Neural cell (in vitro differentiated cells): ENCODE results near the gene C6orf163. TPM values are rescaled to one million over a fixed set of nuclear protein-coding genes. Genes with fewer than 3 reads are reported as not detected.
A peak's percentile ranks its signal among the peaks of the same experiment; 100 is the strongest.

Experiments
- H2AFZ ChIP-seq: fragments of 200-600, 300-800 bp; sonication (generic), shearing (Covaris generic); 2 replicates; pipeline ENCODE4 v1.6.0; 2014; ENCODE audit warnings: low read depth, mild to moderate bottlenecking, antibody characterized with exemption, low read length, moderate library complexity
- H3F3A ChIP-seq: fragments of 200-600 bp; shearing (Covaris generic); 2 replicates; pipeline ENCODE4 v1.6.1; 2016; ENCODE audit warnings: mild to moderate bottlenecking, moderate library complexity, mixed read lengths, antibody characterized with exemption, low read length; ENCODE audit not compliant: insufficient read depth, poor library complexity, severe bottlenecking
- H3K27ac ChIP-seq: fragments of 200-600, 300-800 bp; sonication (generic), shearing (Covaris generic); 2 replicates; pipeline ENCODE4 v1.5.1; 2014; ENCODE audit warnings: mild to moderate bottlenecking, low read length, moderate library complexity
- H3K27me3 ChIP-seq: fragments of 300-800, 200-600 bp; sonication (generic), shearing (Covaris generic); 2 replicates; pipeline ENCODE4 v1.6.0; 2014; ENCODE audit warnings: mild to moderate bottlenecking, low read depth, low read length, moderate library complexity; ENCODE audit not compliant: insufficient read depth
- H3K36me3 ChIP-seq: fragments of 300-800, 200-600 bp; sonication (generic), shearing (Covaris generic); 2 replicates; pipeline ENCODE4 v1.5.1; 2014; ENCODE audit warnings: mild to moderate bottlenecking, antibody characterized with exemption, low read length, moderate library complexity; ENCODE audit not compliant: insufficient read depth
- H3K4me2 ChIP-seq: fragments of 300-800, 200-600 bp; sonication (generic), shearing (Covaris generic); 2 replicates; pipeline ENCODE4 v1.6.0; 2014; ENCODE audit warnings: mild to moderate bottlenecking, low read length
- H3K4me3 ChIP-seq: fragments of 300-800, 200-600 bp; sonication (generic), shearing (Covaris generic); 2 replicates; pipeline ENCODE4 v1.5.1; 2014; ENCODE audit warnings: mild to moderate bottlenecking, low read length, moderate library complexity
- H3K79me2 ChIP-seq: fragments of 200-600 bp; shearing (Covaris generic); replicated peaks from 2 replicates; pipeline ENCODE4 v1.6.0; 2014; ENCODE audit warnings: mild to moderate bottlenecking, low read length, moderate library complexity; ENCODE audit not compliant: insufficient read depth
- H3K9ac ChIP-seq: fragments of 300-800, 200-600 bp; sonication (generic), shearing (Covaris generic); 2 replicates; pipeline ENCODE4 v1.6.1; 2016; ENCODE audit warnings: mild to moderate bottlenecking, low read length, mixed read lengths
- H3K9me2 ChIP-seq: fragments of 200-600 bp; shearing (Covaris generic); 2 replicates; pipeline ENCODE4 v1.6.1; 2016; ENCODE audit warnings: mild to moderate bottlenecking, low read length, mixed read lengths; ENCODE audit not compliant: insufficient read depth
- H3K9me3 ChIP-seq: fragments of 200-600, 300-800 bp; sonication (generic), shearing (Covaris generic); 2 replicates; pipeline ENCODE4 v1.6.1; 2016; ENCODE audit warnings: mild to moderate bottlenecking, mixed run types, low read length, moderate library complexity, mixed read lengths
- H4K20me1 ChIP-seq: fragments of 200-600 bp; shearing (Covaris generic); 2 replicates; pipeline ENCODE4 v1.6.1; 2016; ENCODE audit warnings: mild to moderate bottlenecking, mixed run types; ENCODE audit not compliant: insufficient read depth
- EP300 ChIP-seq: fragments of 450-650 bp; conservative IDR thresholded peaks from 2 replicates; pipeline ENCODE4 v1.6.1; 2014; ENCODE audit warnings: antibody characterized with exemption, mild to moderate bottlenecking, moderate library complexity; ENCODE audit not compliant: poor library complexity, severe bottlenecking
- EZH2 ChIP-seq: fragments of 200-600, 300-800 bp; shearing (Covaris generic), sonication (generic); IDR thresholded peaks from 2 replicates; pipeline ENCODE4 v1.6.1; 2014; ENCODE audit warnings: antibody characterized with exemption, low read length, borderline replicate concordance, mild to moderate bottlenecking; ENCODE audit not compliant: insufficient read depth, poor library complexity, severe bottlenecking
- MXI1 ChIP-seq: fragments of 450-650 bp; conservative IDR thresholded peaks from 2 replicates; pipeline ENCODE4 v1.6.1; 2014; ENCODE audit warnings: antibody characterized with exemption, mild to moderate bottlenecking; ENCODE audit not compliant: poor library complexity, severe bottlenecking
- POLR2AphosphoS5 ChIP-seq: IDR thresholded peaks from 2 replicates; pipeline ENCODE4 v1.6.1; 2012
- RAD21 ChIP-seq: fragments of 450-650 bp; conservative IDR thresholded peaks from 2 replicates; pipeline ENCODE4 v1.6.1; 2014; ENCODE audit warnings: antibody characterized with exemption, mild to moderate bottlenecking, moderate library complexity
- REST ChIP-seq: IDR thresholded peaks from 2 replicates; pipeline ENCODE4 v1.6.1; 2012; ENCODE audit warnings: borderline replicate concordance
- SMC3 ChIP-seq: fragments of 450-650 bp; conservative IDR thresholded peaks from 2 replicates; pipeline ENCODE4 v1.6.1; 2014; ENCODE audit warnings: antibody characterized with exemption, mild to moderate bottlenecking, moderate library complexity; ENCODE audit not compliant: poor library complexity
- TAF1 ChIP-seq: IDR thresholded peaks from 2 replicates; pipeline ENCODE4 v1.6.1; 2012; ENCODE audit warnings: low read depth
- polyA plus RNA-seq: library from polyadenylated mRNA; depleted of rRNA; stranded (reverse); fragments of >200 nt; gene quantifications from 2 replicates; pipeline ENCODE4 v1.2.3, GENCODE V29; 2014
- TF ChIP-seq, protein P1 (sequence below): fragments of 450-650 bp; IDR thresholded peaks from 2 replicates; pipeline ENCODE4 v1.5.1; 2014; ENCODE audit warnings: antibody characterized with exemption, mild to moderate bottlenecking, moderate library complexity; ENCODE audit not compliant: poor library complexity, severe bottlenecking

C6orf163 gene
- polyA plus RNA-seq, 1 donor from 2014 or later, result 1.8 TPM

DNA sequence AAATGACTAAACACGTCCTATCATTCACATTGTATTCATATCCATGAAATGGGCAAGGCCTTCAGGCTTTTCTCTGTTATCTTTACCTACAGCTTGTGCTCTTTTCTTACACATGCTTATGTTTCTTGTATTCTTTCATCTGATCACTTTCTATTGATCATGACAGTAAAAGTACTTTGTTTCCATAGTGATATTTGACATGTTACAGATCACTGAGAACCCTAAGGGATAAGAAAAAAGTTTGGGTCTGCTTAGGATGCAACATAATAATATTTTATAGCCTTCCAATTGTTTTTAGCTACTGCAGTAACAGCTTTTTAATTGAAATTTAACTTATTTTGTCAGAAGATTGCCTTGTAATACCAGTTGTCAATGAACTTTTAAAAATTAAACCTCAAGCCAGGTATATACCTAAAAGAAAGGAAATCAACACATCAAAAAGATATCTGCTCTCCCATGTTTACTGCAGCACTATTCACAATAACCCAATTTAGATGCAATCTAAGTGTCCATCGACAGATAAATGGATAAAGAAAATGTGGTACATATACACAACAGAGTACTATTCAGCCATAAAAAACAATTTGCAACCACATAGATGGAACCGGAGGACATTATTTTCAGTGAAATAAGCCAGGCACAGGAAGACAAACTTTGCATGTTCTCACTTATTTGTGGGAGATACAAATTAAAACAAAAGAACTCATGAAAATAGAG lies 25.2 kb upstream of the C6orf163 start:
- H3K27me3 ChIP-seq, result no peaks in the 10 kb centered on the region
- no peaks in the 10 kb centered on the region for H3K36me3 ChIP-seq
- H3K4me3 ChIP-seq, result no peak overlapping the region
- no peaks in the 10 kb centered on the region for H3K9me2 ChIP-seq
- H4K20me1 ChIP-seq, result no peaks in the 10 kb centered on the region
- H3K9ac ChIP-seq, result no peak overlapping the region
- H3F3A ChIP-seq, result no peaks in the 10 kb centered on the region
- H3K27ac ChIP-seq, result no peak overlapping the region
- H3K9me3 ChIP-seq, result no peaks in the 10 kb centered on the region
- TF ChIP-seq TAF1 (no peak), POLR2AphosphoS5 (no peak), REST (no peak), RAD21 (no peak), EZH2 (no peak), EP300 (no peak), MXI1 (no peak), SMC3 (no peak)
- TF ChIP-seq, protein P1, sequence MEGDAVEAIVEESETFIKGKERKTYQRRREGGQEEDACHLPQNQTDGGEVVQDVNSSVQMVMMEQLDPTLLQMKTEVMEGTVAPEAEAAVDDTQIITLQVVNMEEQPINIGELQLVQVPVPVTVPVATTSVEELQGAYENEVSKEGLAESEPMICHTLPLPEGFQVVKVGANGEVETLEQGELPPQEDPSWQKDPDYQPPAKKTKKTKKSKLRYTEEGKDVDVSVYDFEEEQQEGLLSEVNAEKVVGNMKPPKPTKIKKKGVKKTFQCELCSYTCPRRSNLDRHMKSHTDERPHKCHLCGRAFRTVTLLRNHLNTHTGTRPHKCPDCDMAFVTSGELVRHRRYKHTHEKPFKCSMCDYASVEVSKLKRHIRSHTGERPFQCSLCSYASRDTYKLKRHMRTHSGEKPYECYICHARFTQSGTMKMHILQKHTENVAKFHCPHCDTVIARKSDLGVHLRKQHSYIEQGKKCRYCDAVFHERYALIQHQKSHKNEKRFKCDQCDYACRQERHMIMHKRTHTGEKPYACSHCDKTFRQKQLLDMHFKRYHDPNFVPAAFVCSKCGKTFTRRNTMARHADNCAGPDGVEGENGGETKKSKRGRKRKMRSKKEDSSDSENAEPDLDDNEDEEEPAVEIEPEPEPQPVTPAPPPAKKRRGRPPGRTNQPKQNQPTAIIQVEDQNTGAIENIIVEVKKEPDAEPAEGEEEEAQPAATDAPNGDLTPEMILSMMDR, result no peak
- H3K4me2 ChIP-seq, result no peak overlapping the region
- peaks cover 8% of the 10 kb centered on the region for H3K79me2 ChIP-seq
- no peak overlapping the region for H2AFZ ChIP-seq

DNA sequence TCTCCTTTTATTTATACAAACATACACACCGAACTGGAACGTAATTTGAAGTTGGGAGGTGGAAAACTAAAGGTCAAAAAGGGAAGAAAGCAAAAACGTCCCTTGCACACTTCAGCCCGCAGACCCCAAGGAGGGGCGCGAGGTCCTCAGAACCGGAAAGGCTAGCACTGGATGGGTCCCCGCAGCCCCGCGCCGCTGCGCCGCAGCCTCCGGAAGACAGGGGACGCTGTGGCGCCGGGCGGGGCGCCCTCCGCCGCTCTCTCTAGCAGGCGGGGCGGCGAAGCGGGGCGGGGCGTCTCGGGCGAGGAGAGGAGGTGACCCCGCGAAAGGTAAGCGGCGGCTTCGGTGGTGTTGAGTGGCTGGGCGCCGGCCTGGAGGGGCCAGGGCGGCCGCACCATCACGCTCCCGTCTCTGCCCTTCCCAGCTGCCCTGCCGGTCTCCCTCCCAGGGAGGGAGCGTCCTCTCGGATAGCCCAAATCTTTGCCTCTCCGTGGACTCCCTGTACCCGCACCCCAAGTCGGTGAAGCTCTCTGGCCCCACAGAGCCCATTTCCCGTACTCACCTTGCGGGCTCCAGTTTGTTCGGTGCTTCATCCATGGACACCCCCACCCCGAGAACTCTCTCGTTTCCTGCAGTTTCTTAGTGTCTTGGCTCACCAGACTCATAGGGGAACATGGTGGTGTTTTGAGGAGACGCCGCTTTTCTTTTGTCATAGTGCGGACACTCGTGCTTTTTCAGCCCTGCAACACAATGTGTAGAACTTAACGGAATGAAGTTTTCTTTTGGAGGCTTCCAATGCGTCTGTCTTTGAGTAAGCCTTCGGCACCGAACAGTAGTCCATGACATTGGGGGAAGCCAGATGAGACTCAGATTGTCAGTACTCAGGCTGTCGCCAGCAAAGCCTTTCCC lies 22.1 kb upstream of the C6orf163 start, which contains the start of gene SMIM8:
Gene SMIM8, plus strand, starts transcription at position 285 of the 909 bp plus-strand sequence. CDS start 14,444 bp downstream, outside the sequence.
- Histone ChIP-seq H3K27ac (peak within 1 kb of the TSS; percentile 42), H3K9me3 (no peaks in the 10 kb centered on the region), H3K36me3 (no peaks in the 10 kb centered on the region), H3K4me3 (peak within 1 kb of the TSS; percentile 97), H3K27me3 (no peaks in the 10 kb centered on the region), H4K20me1 (no peaks in the 10 kb centered on the region), H3K9me2 (no peaks in the 10 kb centered on the region), H3K9ac (peak within 1 kb of the TSS; percentile 84), H3K79me2 (peaks cover 8% of the 10 kb centered on the region), H2AFZ (peak within 1 kb of the TSS; percentile 71), H3K4me2 (peak within 1 kb of the TSS; percentile 53), H3F3A (no peaks in the 10 kb centered on the region)
- peak; percentile 67 for TF ChIP-seq MXI1
- TF ChIP-seq RAD21, result peak; percentile 55
- TF ChIP-seq EZH2, result no peak
- TF ChIP-seq, protein P1, result peak; percentile 99
- TF ChIP-seq EP300, result peak; percentile 16
- peak; percentile 34 for TF ChIP-seq REST
- TF ChIP-seq SMC3, result peak; percentile 58
- peak; percentile 76 for TF ChIP-seq POLR2AphosphoS5
- no peak for TF ChIP-seq TAF1
